HUDEP-2 (cell line): ENCODE results near the gene ERP44.

ENCODE experiments used
- DNase-seq, 76 experiments: peaks; one replicate each; lab custom pipeline; 2025; ENCODE audit not compliant: unreplicated experiment in 76 of 76; lab: John Stamatoyannopoulos, UW

ERP44 gene

GRCh38 chr9:99955606-99956005 is 143.2 kb downstream of the ERP44 start:
- no peak for DNase-seq

- no peak for DNase-seq
These were observed 144.0 kb downstream of the ERP44 start for GRCh38 chr9:99954819-99955218.

- no peak for DNase-seq
These were observed 144.8 kb downstream of the ERP44 start for GRCh38 chr9:99953861-99954507.

- DNase-seq = no peak
These were observed 149.9 kb downstream of the ERP44 start for GRCh38 chr9:99948896-99949295.

- DNase-seq = no peak
These were observed 150.3 kb downstream of the ERP44 start for GRCh38 chr9:99948482-99948881.

- DNase-seq = no peak
These were observed 151.4 kb downstream of the ERP44 start for GRCh38 chr9:99947395-99947794.

- DNase-seq = no peak
These were observed 161.7 kb downstream of the ERP44 start for GRCh38 chr9:99936947-99937587.

- DNase-seq = no peak
These were observed 167.5 kb downstream of the ERP44 start for GRCh38 chr9:99931155-99931840.

GRCh38 chr9:99929652-99930051 is 169.1 kb downstream of the ERP44 start:
- no peak for DNase-seq
